ENCODE data around the gene AKAP10.
"Not testable (repeated sequence)": the region's sequence is repeated elsewhere in the genome, so short reads cannot be mapped to it uniquely, and the experiment has no call there.

Gene AKAP10, protein sequence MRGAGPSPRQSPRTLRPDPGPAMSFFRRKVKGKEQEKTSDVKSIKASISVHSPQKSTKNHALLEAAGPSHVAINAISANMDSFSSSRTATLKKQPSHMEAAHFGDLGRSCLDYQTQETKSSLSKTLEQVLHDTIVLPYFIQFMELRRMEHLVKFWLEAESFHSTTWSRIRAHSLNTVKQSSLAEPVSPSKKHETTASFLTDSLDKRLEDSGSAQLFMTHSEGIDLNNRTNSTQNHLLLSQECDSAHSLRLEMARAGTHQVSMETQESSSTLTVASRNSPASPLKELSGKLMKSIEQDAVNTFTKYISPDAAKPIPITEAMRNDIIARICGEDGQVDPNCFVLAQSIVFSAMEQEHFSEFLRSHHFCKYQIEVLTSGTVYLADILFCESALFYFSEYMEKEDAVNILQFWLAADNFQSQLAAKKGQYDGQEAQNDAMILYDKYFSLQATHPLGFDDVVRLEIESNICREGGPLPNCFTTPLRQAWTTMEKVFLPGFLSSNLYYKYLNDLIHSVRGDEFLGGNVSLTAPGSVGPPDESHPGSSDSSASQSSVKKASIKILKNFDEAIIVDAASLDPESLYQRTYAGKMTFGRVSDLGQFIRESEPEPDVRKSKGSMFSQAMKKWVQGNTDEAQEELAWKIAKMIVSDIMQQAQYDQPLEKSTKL

GRCh38 chr17:19977293-19978208 is at the start of gene AKAP10:
AKAP10 (minus strand) TSS chr17:19977828; CDS start chr17:19977679, 149 bp downstream.
- peak; percentile 90 to 97 for DNase-seq (ENCODE audit: low read depth in 2 of 2)

- no peak for DNase-seq (ENCODE audit: low read depth in 2 of 2)
These were observed 49.3 kb upstream of the AKAP10 start for GRCh38 chr17:20026960-20027359.

GRCh38 chr17:20022701-20023100 is 45.1 kb upstream of the AKAP10 start:
- DNase-seq (ENCODE audit: low read depth in 2 of 2) = no peak

DNA sequence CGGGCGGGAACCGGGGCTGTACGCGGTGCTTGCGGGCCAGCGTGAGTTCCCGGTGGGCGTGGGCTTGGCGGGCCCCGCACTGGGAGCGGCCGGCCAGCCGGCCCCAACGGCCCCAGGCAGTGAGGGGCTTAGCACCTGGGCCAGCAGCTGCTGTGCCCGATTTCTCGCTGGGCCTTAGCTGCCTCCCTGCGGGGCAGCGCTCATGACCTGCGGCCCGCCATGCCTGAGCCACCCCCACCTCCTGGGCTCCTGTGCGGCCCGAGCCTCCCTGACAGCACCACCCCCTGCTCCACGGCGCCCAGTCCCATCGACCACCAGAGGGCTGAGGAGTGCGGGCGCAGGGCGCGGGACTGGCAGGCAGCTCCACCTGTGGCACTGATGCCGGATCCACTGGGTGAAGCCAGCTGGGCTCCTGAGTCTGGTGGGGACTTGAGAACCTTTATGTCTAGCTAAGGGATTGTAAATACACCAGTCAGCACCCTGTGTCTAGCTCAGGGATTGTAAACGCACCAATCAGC is 38.9 kb upstream of the AKAP10 start:
- not testable (repeated sequence) for DNase-seq (ENCODE audit: low read depth in 2 of 2)

DNA sequence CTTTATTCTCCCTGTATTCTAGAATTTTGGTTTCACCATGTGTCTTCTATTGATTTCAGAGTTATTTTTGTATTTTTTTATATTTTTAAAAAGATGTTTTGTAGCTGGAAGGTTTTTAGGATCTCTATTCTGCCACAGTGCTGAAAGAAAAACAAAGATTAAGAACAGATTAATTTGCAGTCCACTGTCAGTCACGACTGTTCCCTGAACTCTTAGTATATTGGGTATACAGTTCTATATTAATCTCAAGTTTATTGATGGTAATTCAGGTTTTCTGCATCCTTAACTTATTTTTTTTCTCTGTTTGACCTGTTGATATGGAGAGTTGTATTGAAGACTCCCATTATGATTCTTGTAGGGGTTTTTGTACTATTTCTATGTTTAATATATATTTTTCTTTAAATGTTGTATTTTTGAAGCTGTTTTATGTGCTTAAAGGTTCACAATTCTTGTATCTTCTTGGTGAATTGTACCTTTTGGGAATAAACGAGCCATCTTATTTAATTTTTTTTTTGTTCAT is 34.4 kb upstream of the AKAP10 start:
- no peak for DNase-seq (ENCODE audit: low read depth in 2 of 2)

GRCh38 chr17:20010936-20011335 is 33.3 kb upstream of the AKAP10 start:
- DNase-seq (ENCODE audit: low read depth in 2 of 2) = no peak

DNA sequence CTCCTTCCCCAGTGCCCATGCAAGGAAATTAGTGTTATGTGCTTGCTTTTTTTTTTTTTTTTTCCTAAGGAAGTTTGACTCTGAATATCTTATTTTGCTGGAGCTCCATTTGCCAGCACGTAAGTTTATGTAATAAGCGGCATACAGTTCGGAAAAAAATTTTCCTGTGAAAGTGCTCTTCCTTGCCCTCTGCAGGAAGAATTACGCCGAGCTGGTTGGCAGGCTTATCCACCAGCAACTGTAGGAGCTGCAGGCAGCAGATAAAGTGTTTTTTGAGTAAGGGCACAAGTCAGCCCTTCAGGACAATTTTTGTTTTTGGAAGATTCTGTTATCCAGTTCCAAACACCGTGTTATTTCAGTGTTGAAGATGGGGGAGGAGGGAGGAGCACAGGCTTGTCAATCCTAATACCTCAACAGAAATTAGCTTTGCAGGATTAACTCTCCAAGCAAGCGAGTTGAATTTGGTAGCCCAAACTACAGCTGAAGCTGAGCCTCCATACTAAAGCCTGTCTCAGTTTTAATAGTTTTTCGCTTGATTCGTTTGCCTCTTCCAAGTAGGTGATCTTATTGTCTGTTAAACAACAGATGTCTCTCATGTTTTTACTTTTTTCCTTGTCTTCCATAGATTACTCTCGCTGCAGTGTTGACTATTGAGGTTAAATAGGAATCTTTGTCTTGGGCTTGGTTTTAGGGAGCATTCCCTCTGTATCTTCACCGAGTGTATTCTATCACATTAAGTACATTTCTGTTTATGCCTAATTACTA is 32.7 kb upstream of the AKAP10 start:
- no peak for DNase-seq (ENCODE audit: low read depth in 2 of 2)

GRCh38 chr17:20009302-20010098 is 31.9 kb upstream of the AKAP10 start, which contains the start of gene SPECC1:
SPECC1 (plus strand) TSS chr17:20009359; CDS start chr17:20096652, 87,293 bp downstream.
- DNase-seq (ENCODE audit: low read depth in 2 of 2) = peak; percentile 83 to 86

DNA sequence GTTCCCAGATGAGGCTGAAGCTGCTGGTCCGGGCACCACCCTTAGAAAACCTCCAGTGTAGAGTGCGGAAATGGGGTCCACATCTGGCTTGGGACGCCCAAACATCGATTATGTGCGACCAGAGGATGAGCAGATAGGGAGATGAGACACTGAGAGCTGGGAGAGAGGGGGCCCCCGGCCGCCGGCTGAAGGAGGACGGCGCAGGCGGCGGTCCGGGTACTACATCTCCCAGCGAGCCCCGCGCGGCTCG is 31.3 kb upstream of the AKAP10 start:
- no peak for DNase-seq (ENCODE audit: low read depth in 2 of 2)

DNA sequence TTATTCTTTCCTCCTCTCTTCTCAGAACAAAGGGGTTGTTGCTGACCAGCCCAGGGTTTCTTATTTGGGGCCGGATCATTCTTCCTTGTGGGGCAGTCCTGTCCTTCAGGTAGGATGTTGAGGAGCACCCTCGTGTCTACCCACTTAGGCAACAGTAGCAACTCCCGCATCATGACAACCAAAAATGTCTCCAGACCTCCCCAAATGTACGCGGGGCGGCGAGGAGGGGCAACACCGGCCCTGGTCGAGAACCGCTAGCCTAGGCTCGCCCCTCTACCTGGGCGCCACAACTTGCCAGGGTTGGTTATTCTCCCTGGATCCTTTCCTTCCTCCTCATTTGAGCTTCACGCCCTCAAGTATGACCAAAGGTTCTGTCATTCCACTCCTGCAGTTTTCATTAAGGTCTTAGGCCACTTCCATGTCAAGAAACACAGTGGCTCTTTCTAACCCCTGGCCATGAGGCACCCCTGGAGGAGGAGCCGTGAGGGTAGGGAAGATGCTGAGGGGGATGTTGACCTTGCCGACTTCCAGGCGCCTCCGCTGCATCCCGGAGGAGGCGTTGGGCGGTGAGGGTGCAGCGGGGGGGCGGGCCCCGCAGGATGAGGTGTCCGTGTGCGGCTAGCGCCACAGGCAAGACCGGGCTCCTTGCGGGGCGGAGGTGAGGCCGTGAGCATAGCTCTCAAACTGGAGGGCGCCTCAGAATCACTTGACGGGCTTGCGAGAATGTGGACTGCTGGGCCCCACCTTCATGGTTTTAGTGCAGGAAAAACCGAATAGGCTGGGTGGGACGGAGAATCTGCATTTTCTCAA is 30.8 kb upstream of the AKAP10 start:
- peak; percentile 3 to 12 for DNase-seq (ENCODE audit: low read depth in 2 of 2)

DNA sequence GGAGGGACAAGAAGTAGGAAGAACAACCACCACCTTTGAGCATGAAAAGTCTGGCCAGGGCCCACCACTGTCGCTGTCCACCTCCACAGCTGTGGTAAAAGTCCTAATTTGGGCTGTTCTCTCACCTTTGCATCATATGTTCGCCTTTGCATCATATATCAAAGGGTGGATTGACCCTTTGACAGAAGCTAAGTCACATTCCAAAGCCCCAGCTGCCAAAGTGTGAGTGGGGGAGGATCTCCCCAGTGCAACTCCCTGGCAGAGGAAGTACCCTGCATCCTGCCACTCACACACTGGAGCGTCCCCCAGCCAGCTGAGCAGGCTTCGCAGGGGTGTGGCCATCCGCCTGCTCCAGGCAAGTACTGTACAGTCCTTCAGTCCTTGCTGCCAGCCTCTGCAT is 18.9 kb upstream of the AKAP10 start:
- no peak for DNase-seq (ENCODE audit: low read depth in 2 of 2)

- DNase-seq (ENCODE audit: low read depth in 2 of 2) = no peak
These were observed 18.5 kb upstream of the AKAP10 start for GRCh38 chr17:19996086-19996485.

DNA sequence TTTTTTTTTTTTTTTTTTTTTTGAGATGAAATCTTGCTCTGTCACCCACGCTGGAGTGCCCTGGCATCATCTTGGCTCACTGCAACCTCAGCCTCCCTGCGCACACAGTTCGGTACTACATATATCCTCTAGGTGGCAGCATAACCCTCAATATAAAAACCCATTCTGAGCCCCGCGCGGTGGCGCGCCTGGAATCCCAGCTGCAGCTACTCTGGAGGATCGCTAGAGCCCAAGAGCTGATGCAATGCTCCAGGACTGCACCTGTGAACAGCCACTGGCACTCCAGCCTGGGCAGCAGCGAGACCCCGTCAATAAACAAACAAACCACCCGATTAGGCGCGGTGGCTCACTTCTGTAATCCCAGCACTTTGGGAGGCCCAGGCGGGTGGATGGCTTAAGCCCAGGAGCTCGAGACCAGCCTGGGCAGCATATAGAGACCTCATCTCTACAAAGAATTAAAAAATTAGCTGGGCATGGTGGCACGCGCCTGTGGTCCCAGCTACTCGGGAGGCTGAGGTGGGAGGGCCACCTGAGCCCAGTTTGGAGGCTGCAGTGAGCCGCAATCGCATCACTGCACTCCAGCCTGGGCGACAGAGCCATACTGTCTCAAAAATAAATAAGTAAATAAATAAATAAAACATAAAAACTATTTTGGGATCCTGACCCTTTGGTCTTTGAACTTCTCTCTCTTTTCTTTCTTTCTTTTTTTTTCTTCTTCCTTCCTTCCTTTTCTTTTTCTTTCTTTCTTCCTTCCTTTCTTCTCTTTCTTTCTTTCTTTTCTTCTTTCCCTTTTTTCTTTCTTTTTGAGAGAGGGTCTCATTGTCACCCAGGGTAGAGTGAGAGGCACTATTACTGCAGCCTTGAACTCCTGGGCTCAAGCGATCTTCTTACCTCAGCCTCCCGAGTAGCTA is 15.4 kb upstream of the AKAP10 start:
- peak; percentile 60 to 62 for DNase-seq (ENCODE audit: low read depth in 2 of 2)

- no peak for DNase-seq (ENCODE audit: low read depth in 2 of 2)
These were observed 13.7 kb upstream of the AKAP10 start for GRCh38 chr17:19991252-19991885.

- DNase-seq (ENCODE audit: low read depth in 2 of 2) = no peak
These were observed 10.3 kb upstream of the AKAP10 start for GRCh38 chr17:19987897-19988296.

- DNase-seq (ENCODE audit: low read depth in 2 of 2) = no peak
These were observed 9.6 kb upstream of the AKAP10 start for GRCh38 chr17:19986941-19987861.
